OCI-LY3 (cell line): ENCODE data around the gene PIAS4.

Source experiments
- CTCF ChIP-seq: fragments of 200-600, 300-600 bp; sonication (generic); IDR thresholded peaks from 2 replicates; pipeline ENCODE4 v1.5.1; 2014; ENCODE audit warnings: antibody characterized with exemption, low read length, low read depth
- EZH2phosphoT487 ChIP-seq: fragments of 200-600 bp; shearing (Covaris generic); IDR thresholded peaks from 2 replicates; pipeline ENCODE4 v1.6.1; 2018; ENCODE audit warnings: antibody characterized with exemption, mixed run types, low read depth

- TF ChIP-seq EZH2phosphoT487: no peak
- TF ChIP-seq CTCF: no peak
These were observed 29.9 kb downstream of the PIAS4 start for GRCh38 chr19:4037301-4037949.
